NK-92 (cell line): ENCODE data around the gene BCL11B.

Experiments used
- DNase-seq: peaks from one replicate; lab custom pipeline; 2025; ENCODE audit not compliant: unreplicated experiment; lab: John Stamatoyannopoulos, UW

The BCL11B gene

GRCh38 chr14:99226687-99227086 lies 45.3 kb downstream of the BCL11B start:
- no peak for DNase-seq

GRCh38 chr14:99225436-99226203 lies 46.4 kb downstream of the BCL11B start:
- no peak for DNase-seq

DNA sequence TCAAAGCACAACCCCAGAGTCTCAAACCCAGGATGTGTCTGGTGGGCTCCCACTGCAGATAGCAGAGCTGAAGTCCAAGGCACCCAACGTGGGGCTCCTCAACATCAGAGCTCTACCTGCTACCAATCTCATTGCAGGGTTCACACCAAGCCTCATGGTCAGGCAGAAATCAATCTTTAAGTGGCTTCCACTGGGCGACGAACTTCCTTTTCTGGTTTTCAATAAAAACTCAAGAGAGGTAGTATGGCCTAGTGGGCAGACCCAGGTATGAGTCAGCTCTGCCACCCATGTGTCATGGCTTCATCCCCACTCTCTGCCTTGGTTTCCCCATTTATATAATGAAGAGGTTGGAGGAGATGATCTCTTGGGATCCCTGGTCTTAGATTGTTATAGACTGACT lies 47.0 kb downstream of the BCL11B start:
- DNase-seq, result no peak

- no peak for DNase-seq
Observed at GRCh38 chr14:99224116-99224910, 47.7 kb downstream of the BCL11B start.

DNA sequence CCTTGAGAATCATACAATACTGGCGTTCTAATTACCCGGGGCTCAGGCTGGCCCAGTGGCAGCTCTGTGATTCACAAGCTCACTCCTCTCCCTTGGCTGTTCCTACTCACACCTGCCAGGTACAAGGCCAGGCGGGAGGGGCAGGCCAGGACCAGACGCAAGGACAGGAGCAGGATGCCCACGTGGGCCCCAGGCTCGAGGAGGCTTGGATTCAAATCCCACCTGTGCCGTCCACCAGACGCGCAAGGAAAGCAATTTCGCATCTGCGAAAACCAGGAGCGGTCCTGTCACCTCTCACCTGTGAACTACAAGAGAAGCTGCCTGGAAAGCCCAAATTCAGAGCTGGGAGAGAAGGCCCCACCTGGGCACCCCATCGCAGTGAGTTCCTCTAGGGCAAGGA lies 50.6 kb downstream of the BCL11B start:
- no peak for DNase-seq

GRCh38 chr14:99217066-99217955 lies 54.7 kb downstream of the BCL11B start:
- DNase-seq, result no peak

GRCh38 chr14:99216191-99216590 lies 55.8 kb downstream of the BCL11B start:
- DNase-seq, result no peak

GRCh38 chr14:99215277-99215676 lies 56.7 kb downstream of the BCL11B start:
- no peak for DNase-seq

DNA sequence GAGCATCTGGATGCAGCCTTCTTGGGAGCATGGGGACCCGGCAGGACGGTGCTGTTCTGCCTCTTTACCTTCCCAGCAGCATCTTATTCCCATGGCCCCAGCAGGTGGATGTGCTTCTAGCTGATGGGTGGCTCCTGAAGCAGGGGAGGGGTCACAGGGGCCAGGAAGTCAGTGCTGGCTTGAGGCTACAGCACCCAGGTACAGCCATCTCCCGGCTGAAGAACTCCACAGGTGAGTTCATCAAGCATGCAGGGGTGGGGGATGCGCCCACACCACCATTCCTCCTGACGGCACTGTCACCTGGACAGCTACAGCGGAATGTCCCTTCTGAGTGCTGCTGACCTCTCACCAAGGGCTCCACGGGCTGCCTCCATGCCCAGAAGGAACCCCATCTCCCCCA lies 57.3 kb downstream of the BCL11B start:
- DNase-seq, result no peak

DNA sequence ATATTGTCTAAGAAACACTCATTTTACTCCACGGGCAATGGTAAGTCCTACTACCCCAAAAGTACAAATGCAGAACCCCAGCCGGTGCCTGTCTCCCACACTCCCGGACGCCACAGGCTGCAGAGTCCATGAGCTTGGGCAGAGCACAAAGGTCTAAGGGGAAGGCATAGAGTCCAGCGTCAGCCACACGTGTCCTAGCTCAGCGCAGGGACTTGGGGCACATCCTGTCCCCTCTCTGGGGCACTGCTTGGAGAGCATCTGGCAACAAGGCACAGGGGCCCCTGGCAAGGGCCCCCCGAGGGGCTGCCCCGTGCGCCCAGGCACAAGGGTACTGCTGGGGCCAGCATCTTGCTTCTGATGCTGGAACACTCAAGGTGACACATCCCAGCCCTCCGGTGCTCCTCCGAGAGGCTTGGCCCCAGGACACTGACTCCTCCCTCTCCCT lies 58.4 kb downstream of the BCL11B start:
- DNase-seq, result no peak

GRCh38 chr14:99213101-99213500 lies 58.9 kb downstream of the BCL11B start:
- no peak for DNase-seq

DNA sequence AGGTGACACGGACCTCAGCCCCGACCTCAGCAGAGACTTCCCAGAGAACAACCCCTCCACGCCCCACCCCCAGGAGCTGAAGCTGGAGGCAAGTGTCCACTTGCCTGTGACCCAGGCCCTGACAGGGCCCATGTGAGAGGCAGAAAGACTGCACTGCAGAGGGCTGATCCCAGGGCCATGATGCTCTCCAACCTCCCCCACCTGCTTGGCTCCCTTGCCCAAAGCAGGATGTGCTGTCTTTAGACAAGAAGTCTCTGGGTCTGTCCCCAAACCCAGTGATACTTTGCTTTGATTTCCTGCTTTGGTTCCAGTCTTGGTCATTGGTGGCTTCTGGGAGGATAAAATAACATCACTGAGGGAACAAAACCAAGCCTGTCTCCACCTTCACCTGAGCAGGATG lies 59.4 kb downstream of the BCL11B start:
- DNase-seq, result no peak

GRCh38 chr14:99212199-99212598 lies 59.8 kb downstream of the BCL11B start:
- DNase-seq, result no peak

DNA sequence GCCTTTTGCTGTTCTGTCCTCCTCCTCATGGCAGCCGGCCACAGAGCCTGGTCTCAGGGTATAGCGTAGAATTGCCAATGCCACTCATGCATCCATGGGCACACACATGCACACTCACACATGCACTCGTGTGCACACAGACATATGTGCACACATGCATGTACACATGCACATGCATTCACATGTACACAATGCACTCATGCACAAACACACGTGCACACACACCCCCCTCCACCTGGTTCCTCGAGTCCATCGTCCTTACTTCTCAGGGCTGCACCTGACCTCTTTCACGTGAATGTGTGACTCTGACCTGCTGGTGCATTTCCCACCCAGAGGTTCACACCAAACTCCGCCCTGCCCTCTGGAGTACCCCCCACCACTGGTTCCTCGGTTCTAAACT lies 60.6 kb downstream of the BCL11B start:
- no peak for DNase-seq

DNA sequence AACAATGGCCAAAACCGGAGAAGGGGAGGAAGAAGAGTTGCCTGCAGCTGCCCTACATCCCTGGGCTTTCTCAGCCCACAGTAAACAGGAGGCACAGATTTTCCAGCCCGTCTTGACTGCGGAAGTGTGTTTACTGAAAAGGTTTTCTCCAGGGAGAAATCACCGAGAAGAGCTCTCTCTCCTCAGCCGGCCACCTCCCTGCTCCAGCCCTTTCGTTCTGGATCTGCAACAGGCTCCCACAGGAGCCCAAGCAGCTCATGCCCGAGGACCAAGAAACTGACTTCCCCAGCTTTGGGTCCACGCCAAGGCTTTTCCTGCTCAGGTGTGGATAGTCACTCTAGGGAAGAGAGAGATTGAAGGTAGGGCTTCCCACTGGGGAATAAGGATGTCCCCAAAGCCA lies 61.7 kb downstream of the BCL11B start:
- no peak for DNase-seq

GRCh38 chr14:99209409-99209808 lies 62.6 kb downstream of the BCL11B start:
- no peak for DNase-seq

- DNase-seq, result no peak
Observed at GRCh38 chr14:99208318-99208717, 63.7 kb downstream of the BCL11B start.

- no peak for DNase-seq
Observed at GRCh38 chr14:99207456-99207855, 64.5 kb downstream of the BCL11B start.

- DNase-seq, result no peak
Observed at GRCh38 chr14:99206090-99206489, 65.9 kb downstream of the BCL11B start.

DNA sequence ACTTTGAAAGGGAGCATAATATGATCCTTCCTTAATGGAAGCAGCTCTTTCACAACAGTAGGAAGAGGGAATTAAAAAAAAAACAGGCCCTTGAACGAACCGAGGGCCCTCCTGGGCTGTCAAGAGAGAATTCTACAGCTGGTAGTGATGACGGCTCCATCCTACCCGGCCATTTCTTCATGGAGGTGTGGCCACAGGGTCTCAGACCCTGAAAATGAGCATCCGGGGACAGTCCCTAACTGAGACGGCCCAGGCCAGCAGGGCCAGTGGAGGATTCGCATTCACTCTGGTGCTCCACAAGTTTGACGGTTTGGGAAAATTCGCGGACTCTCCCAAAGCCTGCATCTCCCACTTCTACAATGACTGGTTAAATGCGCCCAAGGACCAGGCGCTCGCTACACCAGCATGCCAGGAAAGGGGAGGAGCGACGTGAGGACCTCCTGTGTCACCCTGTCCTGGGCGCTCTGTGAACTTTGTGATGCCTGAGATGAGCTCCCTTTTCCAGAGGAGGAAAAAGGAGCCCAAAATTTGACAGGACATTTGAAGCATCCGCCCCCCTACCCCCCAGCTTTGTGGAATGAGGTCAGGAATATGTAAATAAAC lies 66.8 kb downstream of the BCL11B start:
- no peak for DNase-seq

GRCh38 chr14:99203801-99204200 lies 68.2 kb downstream of the BCL11B start:
- DNase-seq, result no peak
